Measurements from ENCODE around the gene VASP.

The VASP gene

DNA sequence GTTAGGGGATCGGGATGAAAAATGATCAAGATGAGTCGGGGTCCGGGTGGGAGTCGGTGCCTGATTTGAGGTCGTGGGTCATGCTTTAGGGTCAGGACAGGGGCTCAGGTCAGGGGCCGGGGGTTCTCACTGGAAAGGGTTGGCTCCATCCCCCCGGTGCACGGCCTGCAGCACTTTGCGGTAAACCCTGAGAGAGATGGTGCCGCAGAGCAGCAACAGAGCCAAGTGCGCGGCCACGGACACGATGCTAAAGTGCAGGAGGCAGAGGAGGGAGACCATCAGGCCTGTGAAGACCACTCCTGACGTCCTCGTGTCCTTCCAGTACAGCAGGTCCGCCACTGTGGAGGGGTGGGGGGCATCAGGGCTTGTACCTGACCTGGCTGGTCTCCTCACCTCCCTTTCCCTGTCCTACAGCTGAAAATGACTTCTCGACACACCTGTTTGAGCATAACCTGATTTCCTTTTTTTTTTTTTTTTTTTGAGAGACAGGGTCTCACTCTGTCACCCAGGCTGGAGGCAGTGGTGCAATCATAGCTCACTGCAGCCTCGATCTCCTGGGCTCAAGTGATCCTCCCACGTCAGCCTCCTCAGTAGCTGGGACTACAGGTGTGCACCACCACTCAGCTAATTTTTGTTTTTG is 17.9 kb upstream of the VASP start:
- DNase-seq (ENCODE audit: low spot score) = no peak
- TF ChIP-seq, protein P1, sequence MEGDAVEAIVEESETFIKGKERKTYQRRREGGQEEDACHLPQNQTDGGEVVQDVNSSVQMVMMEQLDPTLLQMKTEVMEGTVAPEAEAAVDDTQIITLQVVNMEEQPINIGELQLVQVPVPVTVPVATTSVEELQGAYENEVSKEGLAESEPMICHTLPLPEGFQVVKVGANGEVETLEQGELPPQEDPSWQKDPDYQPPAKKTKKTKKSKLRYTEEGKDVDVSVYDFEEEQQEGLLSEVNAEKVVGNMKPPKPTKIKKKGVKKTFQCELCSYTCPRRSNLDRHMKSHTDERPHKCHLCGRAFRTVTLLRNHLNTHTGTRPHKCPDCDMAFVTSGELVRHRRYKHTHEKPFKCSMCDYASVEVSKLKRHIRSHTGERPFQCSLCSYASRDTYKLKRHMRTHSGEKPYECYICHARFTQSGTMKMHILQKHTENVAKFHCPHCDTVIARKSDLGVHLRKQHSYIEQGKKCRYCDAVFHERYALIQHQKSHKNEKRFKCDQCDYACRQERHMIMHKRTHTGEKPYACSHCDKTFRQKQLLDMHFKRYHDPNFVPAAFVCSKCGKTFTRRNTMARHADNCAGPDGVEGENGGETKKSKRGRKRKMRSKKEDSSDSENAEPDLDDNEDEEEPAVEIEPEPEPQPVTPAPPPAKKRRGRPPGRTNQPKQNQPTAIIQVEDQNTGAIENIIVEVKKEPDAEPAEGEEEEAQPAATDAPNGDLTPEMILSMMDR (IDR thresholded peaks at IDR 0.05; ENCODE audit: borderline replicate concordance, control extremely low read depth, extremely low read depth, insufficient read depth, missing control alignments) = no peak
- in situ Hi-C loops (cut with MboI; ENCODE audit: low sequenced_read_pairs, unreplicated experiment) = no loop called here

DNA sequence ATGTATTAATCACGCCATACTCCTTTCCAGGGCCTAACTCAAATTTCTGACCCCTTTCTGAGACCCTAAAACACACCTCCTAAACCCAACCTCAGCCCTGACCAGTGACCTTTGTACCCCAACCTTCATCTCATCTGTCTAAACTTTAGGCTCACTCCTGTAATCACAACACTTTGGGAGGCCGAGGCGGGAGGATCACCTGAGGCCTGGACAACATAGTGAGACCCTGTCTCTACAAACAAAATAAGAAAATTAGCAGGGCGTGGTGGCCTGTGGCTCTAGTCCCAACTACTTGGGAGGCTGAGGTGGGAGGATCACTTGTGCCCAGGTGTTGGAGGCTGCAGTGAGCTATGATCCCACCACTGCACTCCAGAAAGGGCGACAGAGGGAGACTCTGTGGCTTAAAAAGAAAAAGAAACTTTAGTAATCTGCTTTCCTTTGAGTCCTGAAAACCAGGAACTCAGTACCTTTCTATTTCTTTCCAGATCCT is 15.1 kb upstream of the VASP start:
- in situ Hi-C loops (cut with MboI; ENCODE audit: low sequenced_read_pairs, unreplicated experiment) = no loop called here
- TF ChIP-seq, protein P1 (IDR thresholded peaks at IDR 0.05; ENCODE audit: borderline replicate concordance, control extremely low read depth, extremely low read depth, insufficient read depth, missing control alignments) = no peak
- DNase-seq (ENCODE audit: low spot score) = no peak

DNA sequence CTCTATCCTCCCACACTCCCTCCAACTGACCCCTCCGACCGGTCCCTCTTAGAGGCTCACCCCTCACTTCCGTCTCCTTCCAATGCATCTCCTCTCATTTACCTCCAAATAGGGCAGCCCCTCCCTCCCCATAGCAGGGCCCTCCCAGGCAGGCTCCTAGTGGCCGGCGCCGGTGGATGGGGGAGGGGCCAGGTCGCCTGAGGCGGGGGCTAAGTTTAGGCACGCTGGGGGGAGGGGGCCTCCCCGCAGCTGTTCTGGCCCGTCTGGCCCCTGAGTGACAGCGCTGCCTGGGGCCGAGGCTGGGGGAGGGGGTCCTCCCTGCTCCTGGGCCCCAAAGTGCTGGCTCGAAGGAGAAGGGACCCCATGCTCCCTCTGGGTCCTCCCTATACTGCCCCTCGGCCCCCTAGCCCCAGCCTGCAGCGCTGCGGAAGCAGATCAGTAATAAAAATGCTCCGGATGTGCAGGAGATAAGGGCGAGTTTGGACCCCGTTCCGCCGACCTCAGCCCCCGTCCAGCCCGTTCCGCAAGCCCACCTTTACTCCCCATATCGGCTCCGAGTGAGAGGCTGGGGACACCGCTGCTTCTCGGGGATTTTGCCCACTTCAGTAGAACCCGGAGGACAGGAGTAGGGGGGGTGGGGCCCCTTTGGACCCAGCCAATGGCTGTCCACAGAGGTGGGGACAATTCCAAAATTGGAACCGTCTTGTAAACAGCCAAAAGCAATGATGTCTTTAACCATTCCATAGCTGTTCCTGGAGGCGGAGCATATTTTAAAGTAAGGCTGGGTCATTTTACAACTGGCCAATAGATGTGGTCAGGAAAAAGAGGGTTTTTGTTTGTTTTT is 14.4 kb upstream of the VASP start:
- DNase-seq (ENCODE audit: low spot score) = peak; percentile 84

DNA sequence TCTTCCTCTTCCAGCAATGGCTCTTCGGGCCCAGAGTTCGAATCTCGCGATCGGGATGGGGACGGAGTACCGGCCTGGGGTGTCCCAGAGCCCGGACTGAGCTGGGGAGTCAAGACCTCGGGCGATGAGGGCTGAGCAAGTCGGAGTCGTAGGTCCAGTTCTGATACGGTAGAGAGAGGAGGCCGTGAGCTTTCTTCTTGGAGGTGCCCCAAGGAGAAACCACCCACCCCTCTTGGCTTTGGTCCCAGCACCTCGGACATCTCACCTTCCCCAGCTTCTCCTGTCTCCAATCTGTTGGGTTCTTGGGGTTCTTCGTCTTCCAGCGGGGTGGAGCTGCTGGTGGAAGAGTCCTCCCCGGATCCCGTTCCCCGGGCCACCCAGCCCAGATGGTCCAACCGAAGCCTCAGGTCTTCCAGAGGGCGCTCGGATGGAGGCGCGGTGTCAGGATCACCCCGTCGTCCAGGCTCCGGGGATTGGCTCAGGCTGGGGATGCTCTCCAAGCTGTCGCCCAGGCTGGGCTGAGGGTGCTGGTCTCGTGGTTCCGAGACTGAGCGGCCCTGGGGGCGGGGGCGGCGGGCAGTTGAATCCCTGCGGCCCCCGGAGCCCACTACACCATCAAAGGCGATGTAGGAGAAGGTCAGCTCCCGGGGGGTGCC is 12.9 kb upstream of the VASP start:
- DNase-seq (ENCODE audit: low spot score) = no peak
- in situ Hi-C loops (cut with MboI; ENCODE audit: low sequenced_read_pairs, unreplicated experiment) = no loop called here
- TF ChIP-seq, protein P1 (IDR thresholded peaks at IDR 0.05; ENCODE audit: borderline replicate concordance, control extremely low read depth, extremely low read depth, insufficient read depth, missing control alignments) = no peak

More for the DNA sequence above, 14.4 kb upstream of the VASP start:
- in situ Hi-C loops (cut with MboI; ENCODE audit: low sequenced_read_pairs, unreplicated experiment) = no loop called here
- TF ChIP-seq, protein P1 (IDR thresholded peaks at IDR 0.05; ENCODE audit: borderline replicate concordance, control extremely low read depth, extremely low read depth, insufficient read depth, missing control alignments) = no peak

DNA sequence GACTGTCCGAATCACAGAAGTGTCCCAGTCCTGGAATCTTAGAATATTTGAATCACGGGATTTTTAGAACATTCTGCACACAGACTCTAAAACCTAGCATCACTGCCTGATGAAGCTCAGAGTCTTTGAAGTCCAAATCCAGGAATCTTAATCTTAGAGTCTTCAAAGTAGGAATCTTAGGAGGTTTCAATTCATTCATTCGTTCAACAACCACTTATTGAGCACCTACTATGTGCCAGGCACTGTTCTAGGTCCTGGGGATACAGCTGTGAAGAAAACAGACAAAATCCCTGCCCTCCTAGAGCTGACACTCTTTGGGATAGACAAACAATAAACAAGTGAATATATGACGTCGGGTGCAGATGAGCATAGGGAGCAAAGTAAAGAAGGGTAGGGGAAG is 12.1 kb upstream of the VASP start:
- TF ChIP-seq, protein P1 (IDR thresholded peaks at IDR 0.05; ENCODE audit: borderline replicate concordance, control extremely low read depth, extremely low read depth, insufficient read depth, missing control alignments) = no peak
- in situ Hi-C loops (cut with MboI; ENCODE audit: low sequenced_read_pairs, unreplicated experiment) = no loop called here
- no peak for DNase-seq (ENCODE audit: low spot score)

DNA sequence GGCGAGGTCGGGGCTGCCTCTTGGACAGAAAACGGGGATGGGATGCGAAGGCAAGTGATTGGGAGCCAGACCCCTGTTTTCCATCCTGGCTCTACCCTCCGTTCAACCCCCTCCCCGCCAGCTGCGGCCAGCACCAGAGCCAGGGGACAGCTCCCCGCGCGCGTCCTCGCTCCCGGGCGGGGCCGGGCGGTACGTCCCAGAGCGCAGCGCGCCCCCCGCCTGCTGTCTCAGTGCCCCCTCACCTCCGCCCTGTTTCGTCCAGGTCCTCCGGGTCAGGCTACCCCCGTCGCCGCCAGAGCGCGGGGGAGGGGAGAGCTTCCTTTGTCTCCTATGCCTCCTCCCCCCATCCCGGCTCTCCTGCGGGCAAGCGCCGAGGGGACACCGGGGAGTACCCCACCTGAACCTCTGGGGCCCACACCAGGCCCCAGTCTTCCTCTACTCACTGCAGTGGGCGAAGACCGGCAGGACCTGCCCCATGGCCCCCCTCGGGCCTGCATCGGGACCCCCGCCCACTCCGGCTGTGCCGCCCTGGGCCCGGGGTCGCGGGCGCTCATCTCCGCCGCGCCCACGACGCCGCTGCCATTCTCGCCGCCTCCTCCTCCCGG is 10.8 kb upstream of the VASP start:
- in situ Hi-C loops (cut with MboI; ENCODE audit: low sequenced_read_pairs, unreplicated experiment) = no loop called here
- TF ChIP-seq, protein P1 (IDR thresholded peaks at IDR 0.05; ENCODE audit: borderline replicate concordance, control extremely low read depth, extremely low read depth, insufficient read depth, missing control alignments) = no peak
- peak; percentile 64 for DNase-seq (ENCODE audit: low spot score)
